CD4-positive, alpha-beta T cell treated with Interleukin-2 at 100 ng/mL for 4 hours (primary cell): ENCODE data around the gene SERPINA6.
"Not testable (repeated sequence)": the region's sequence is repeated elsewhere in the genome, so short reads cannot be mapped to it uniquely, and the experiment has no call there.

ENCODE experiments used
- DNase-seq: peaks from one replicate; pipeline ENCODE4 v3.0.0-alpha.2; 2020; ENCODE audit warnings: low spot score

SERPINA6 gene

DNA sequence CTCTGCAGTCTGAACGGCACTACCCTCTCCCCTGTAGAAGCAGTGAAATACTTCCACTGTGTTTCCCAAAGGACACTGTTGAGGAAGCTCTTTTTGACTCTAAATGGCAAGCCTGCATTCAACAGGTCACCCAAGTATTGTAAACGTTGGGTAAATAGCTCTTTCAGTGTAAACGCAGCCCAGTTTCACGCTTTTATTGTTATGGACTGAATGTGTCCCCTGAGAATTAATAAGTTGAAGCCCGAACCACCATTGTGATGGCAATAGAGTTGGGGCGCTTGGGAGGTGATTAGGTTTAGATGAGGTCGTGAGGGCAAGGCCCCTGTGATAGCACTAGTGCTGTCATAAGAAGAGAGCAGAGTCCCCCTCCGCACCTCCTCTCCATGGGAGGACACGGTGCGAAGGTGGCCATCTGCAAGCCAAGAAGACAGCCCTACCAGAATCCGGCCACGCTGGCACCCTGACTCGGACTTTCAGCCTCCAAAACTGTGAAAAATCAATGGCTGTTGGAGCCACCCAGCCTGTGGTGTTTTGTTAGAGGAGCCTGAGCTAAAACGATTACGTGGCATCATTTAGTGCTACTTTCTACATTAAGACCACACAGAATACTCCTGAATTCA lies 31.1 kb downstream of the SERPINA6 start:
- DNase-seq: no peak

GRCh38 chr14:94291159-94291905 lies 31.8 kb downstream of the SERPINA6 start:
- no peak for DNase-seq

DNA sequence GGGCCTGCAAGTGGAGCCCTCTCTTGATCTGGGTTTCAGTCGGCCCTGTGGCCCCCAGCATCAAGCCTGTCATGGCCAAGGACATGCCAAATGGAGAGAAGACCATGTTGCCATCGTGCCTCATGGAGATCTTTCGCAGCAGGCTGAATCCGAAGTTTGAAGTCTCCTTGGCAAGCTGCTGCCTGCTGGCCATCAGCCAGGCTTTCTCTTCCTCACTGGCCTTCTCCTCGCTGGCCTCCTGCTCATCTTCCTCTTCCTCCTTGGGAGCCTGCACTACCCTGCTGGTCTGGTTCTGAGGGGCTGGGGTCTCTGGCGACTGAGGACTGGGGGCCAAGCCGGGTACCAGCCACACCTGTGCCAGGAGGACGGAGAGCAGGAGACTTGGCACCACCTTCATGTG lies 32.9 kb downstream of the SERPINA6 start:
- DNase-seq: no peak

- DNase-seq: no peak
Observed at GRCh38 chr14:94288610-94289465, 34.3 kb downstream of the SERPINA6 start.

DNA sequence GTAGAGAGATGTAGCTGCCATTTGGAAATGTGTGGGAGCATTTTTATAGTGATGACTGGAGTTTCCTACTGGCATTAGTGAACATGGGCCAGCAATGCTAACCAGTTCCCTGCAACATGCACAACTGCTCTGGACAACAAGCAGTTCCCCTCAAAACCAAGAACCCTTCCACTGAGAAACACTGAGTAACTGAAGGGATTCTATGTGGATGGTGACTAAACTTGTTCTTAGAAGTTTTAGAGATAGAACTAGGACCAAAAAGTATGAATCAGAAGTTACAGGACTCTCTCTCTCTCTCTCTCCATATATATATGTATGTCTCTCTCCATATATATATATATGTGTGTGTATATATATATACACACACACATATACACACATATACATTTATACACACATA lies 38.0 kb downstream of the SERPINA6 start:
- no peak for DNase-seq

- no peak for DNase-seq
Observed at GRCh38 chr14:94284221-94284620, 38.9 kb downstream of the SERPINA6 start.

DNA sequence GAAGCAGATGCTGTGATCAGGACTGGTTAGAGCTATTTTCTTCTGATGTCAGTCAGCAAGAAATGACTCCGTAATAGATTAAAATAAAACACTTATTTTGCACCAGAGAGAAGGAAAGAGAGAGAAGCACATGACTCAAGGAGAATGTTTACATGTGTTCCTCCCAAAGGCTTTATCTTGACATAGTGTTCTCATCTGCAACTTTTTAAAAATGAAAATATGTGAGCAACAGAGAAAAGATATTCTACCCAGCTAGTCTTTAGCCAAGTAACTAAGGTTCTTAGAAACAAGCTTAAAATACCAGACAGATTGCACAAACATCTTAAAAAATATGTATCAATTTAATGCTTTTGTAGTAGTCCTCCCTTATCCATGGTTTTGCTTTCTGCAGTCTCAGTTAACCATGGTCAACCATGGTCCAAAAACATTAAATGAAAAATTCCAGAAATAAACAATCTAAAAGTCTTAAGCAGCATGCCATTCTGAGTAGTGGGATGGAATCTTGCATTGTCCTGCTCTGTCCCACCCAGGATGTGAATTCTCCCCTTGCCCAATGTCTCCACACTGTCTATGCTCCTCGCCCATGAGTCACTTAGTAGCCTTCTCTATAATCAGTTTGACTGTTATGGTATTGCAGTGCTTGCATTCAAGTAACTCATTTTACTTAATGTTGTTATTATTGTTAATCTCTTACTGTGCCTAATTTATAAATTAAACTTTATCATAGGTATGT lies 40.0 kb downstream of the SERPINA6 start:
- DNase-seq: no peak

- DNase-seq: no peak
Observed at GRCh38 chr14:94278731-94279130, 44.4 kb downstream of the SERPINA6 start.

GRCh38 chr14:94276898-94277561 lies 46.1 kb downstream of the SERPINA6 start:
- DNase-seq: not testable (repeated sequence)

GRCh38 chr14:94269156-94269555 lies 54.0 kb downstream of the SERPINA6 start:
- DNase-seq: no peak

- not testable (repeated sequence) for DNase-seq
Observed at GRCh38 chr14:94268582-94268981, 54.6 kb downstream of the SERPINA6 start.

DNA sequence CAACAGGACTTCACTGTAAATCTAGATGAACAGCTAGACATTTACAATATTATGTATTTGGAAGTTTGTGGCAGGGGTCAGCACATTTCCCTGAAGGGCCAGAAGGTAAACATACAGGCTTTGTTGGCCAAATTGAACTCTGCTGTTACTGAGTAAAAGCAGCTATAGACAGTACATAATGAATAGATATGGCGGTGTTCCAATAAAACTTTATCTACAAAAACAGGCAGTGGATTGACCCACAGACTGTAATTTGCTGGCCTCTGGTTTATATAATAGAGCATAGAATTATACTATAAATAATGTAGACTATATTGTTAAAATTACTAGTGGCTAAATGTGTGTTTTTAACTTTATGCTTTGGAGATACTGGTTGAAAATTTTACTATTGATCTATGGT lies 55.8 kb downstream of the SERPINA6 start:
- DNase-seq: no peak

- not testable (repeated sequence) for DNase-seq
Observed at GRCh38 chr14:94264195-94264594, 58.9 kb downstream of the SERPINA6 start.
